ENCODE results near the gene ANO2.

- TF ChIP-seq CTCF (IDR thresholded peaks at IDR 0.05; ENCODE audit: extremely low read depth in 1 of 2, insufficient read depth in 1 of 2, low read depth in 1 of 2, low read length in 2 of 2) (no peak), POLR2A (IDR thresholded peaks at IDR 0.05; ENCODE audit: low read depth, low read length) (no peak), MAX (IDR thresholded peaks at IDR 0.05; ENCODE audit: insufficient read depth, insufficient read length) (no peak), EZH2 (IDR thresholded peaks at IDR 0.05; ENCODE audit: borderline replicate concordance, low read depth, low read length, severe bottlenecking) (no peak), JUN (IDR thresholded peaks at IDR 0.05; ENCODE audit: borderline replicate concordance, insufficient read depth, insufficient read length, low read depth) (no peak), POLR2AphosphoS5 (IDR thresholded peaks at IDR 0.05; ENCODE audit: insufficient read depth, low read depth, low read length) (no peak)
These were observed 307.4 kb downstream of the ANO2 start for GRCh38 chr12:5637698-5638097.
